SH-SY5Y (cell line): ENCODE results near the gene STOM.

Source experiments
- GATA2 ChIP-seq: IDR thresholded peaks from 2 replicates; pipeline ENCODE4 v1.6.1; 2011; ENCODE audit warnings: mild to moderate bottlenecking, low read depth, low read length
- GATA3 ChIP-seq: IDR thresholded peaks from 2 replicates; pipeline ENCODE4 v1.6.1; 2011; ENCODE audit warnings: low read depth, mild to moderate bottlenecking, low read length, moderate library complexity

Gene STOM

GRCh38 chr9:121362813-121363621 lies 7.0 kb downstream of the STOM start:
- no peak for TF ChIP-seq GATA2
- no peak for TF ChIP-seq GATA3

DNA sequence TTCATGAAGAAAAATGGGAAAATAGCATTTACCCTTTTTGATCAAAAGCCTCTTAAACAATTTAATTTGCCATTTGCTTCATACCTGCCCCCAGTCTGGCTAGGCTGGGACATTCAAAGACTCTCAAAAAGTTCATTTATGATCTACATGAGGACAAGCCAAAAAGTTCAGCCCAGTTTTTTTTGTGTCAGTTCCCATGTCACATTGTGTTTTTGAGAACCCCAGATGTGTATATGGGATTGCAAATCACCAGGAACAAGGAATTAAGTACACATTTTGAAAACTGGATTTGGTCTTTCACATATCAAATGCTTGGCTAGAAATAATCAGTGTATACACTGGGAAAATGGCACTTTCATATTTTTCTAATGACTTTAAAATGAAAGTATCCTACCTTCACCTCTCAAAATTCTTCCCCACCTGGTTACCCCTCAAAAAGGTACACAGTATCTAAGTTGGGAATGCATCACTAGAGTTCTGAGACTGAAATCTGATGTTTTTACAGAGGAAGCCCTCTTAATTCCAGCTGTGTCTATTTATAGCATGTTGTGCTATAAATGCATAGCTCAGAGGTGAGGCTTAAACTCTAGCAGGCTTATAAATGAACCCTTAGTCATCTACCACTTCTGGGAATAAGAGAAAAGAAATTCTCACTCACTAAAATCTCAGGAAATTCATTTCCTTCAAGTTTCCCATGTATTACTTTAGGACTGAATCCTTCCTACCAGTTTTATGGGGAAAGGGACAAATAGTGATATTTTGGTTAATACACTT lies 9.3 kb downstream of the STOM start:
- TF ChIP-seq GATA3 (no peak), GATA2 (no peak)

DNA sequence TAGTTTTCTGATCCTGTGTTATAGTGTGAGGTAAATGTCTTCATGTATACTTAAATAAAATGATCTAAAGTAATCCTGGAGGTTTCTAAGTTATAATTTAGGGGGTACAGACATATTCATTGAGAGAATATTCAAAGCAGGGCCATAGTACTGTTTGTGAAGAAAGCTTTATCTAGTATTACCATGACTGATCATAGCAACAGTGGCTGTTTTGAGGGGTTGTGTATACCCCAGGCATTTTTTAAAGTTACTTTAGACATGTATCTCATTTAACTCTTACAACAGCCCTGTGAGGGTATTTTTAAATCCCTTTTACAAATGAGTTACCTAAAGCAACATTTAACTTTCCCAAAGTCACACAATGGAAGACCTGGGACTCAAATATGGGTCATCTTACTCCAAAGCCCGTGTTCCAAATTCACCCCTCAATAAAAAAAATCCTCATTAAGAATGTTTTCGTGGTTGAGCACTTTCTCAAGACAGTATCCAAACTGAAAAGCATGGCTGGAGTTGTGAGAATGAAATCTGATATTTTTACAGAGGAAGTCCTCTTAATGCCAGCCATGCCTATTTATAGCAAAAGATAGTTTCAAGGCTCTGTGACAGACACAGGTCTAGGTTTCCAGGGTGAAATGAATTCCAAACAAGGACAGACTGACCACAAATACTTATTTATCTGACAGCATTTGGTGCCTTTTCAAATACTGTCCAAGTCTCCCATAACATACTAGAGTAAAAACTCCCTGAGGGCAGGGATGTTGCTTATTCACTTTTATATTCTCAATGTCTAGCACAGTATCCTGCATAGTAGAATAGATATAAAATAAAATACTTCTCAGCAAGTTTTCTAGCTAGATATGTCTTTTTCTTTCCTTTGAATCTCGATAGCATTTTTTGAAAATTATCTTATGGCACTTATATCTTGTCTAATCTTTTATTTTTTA lies 10.4 kb downstream of the STOM start:
- no peak for TF ChIP-seq GATA2
- TF ChIP-seq GATA3, result no peak

DNA sequence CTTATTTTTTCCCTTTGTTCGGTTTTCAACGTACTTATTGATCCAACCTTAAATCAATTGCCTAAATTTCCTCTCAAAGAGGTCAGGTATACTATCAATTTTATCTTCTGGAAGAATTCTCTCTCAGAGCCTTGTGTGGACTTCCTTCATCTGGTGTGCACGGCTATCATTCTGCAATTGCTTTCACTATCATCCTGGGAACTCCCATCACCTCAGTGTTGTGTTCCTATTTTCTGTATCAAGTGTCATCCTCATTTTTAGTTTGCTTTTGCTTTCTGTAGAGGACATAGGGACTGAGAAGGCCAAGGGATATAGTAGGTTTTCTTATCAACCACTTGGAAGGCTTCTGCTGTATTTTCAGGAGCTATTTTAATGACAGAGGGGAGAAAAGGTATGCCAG lies 11.3 kb downstream of the STOM start:
- TF ChIP-seq GATA3, result no peak
- TF ChIP-seq GATA2, result no peak

GRCh38 chr9:121357011-121357410 lies 13.0 kb downstream of the STOM start:
- TF ChIP-seq GATA3, result no peak
- TF ChIP-seq GATA2, result no peak

DNA sequence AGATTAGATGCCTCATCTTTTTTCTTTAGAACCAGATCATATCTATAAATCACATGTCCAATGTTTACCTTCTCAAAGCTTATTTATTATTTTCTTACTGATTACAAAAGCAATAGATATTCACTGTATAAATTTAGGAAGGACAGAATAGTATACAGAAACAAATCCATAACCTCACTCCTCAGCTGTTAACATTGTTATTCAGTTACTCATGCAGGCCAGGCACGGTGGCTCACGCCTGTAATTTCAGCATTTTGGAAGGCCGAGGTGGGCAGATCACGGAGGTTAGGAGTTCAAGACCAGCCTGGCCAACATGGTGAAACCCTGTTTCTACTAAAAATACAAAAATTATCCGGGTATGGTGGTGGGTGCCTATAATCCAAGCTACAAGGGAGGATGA lies 15.3 kb downstream of the STOM start:
- no peak for TF ChIP-seq GATA3
- no peak for TF ChIP-seq GATA2

DNA sequence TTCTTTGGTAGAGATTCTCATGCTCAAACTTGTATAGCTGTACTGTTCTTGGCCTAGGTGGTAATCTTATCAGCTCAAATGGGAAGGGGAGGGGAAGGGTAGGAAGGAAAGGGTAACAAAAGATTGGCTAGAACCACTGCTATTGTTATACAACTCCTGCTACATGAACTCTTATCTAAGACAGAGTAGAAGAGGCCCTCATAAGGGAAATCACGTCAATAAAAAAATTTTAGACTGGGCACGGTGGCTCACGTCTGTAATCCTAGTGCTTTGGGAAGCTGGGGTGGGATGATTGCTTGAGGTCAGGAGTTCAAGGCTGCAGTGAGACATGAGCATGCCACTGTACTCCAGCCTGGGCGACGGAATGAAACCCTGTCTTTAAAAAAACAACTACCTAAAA lies 15.9 kb downstream of the STOM start:
- TF ChIP-seq GATA3 (no peak), GATA2 (no peak)

GRCh38 chr9:121353241-121354061 lies 16.6 kb downstream of the STOM start:
- TF ChIP-seq GATA2 (no peak), GATA3 (no peak)

DNA sequence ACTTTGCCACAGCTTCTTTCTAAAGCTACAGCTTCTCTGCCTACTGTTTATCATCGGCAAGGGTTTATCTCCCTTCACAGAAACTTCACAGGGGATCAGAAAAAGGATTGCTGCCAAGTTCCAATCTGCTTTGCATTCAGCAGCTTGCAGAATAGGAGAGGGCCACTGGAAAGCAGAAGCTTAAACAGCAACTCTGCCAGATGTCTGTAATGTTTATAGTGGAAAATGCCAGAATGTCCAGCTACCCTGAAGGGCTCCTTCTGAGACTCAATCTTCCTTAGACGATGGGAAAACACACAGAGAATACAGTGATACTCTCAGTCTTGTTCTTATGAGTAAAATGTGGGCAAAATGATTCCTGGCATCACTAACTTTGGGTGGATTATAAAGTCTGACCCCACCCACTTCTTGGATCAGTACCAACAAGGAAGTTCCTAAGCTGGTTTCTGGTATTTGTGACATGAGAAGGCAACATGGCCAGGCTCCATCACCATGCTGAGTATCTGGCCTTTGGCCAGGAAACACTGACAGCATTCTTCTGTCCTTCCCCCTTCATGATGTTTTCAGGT lies 19.0 kb downstream of the STOM start:
- TF ChIP-seq GATA3 (no peak), GATA2 (no peak)

GRCh38 chr9:121350036-121350435 lies 20.0 kb downstream of the STOM start:
- TF ChIP-seq GATA3 (no peak), GATA2 (no peak)

DNA sequence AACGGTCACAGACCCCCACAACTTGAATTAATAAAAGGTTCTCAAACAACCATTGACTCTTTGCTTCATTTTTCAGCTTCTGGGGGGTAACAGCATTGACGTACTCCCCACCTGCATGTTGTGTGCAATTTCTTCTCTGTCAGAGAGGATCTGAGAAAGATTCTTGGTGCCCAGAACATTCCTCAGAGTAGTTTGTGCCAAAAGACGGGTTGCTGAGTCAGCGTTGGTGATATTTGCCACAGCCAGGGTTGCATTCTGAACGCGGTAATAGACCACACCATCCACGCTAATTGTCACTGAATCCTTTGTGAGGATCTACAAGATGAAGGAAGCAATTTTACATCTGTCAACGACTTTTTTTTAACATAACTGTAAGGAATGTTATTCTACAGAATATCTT lies 21.0 kb downstream of the STOM start:
- no peak for TF ChIP-seq GATA3

- TF ChIP-seq GATA2 (no peak), GATA3 (no peak)
These were observed 21.8 kb downstream of the STOM start for GRCh38 chr9:121348221-121348620.

GRCh38 chr9:121345070-121345469 lies 25.0 kb downstream of the STOM start:
- TF ChIP-seq GATA2 (no peak), GATA3 (no peak)

DNA sequence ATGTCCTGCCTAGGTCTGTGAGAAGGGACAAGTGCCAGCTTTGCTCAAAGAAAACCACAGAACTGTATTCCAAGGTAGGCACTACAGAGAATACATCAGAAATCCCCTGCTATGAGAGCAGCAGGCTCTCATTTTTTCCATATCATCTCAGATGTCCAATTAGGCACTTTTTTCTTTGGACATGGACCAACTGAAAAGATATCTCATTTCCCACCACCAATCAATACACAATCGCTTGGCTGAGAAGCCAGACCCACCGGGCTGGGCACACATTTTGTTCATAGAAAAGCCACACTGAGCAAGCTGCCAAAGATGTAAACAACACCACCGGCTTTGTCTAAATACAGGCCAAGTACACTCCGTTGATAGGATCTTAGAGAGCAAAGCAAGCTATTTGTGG lies 25.9 kb downstream of the STOM start:
- TF ChIP-seq GATA2 (no peak), GATA3 (no peak)
